Measurements from ENCODE around the gene KRT76. TPM values are rescaled to one million over a fixed set of nuclear protein-coding genes. Genes with fewer than 3 reads are reported as not detected.

KRT76 gene
- polyA plus RNA-seq, 1 of the 3 experiments (the other 2 are of a cell fraction), result not detected

DNA sequence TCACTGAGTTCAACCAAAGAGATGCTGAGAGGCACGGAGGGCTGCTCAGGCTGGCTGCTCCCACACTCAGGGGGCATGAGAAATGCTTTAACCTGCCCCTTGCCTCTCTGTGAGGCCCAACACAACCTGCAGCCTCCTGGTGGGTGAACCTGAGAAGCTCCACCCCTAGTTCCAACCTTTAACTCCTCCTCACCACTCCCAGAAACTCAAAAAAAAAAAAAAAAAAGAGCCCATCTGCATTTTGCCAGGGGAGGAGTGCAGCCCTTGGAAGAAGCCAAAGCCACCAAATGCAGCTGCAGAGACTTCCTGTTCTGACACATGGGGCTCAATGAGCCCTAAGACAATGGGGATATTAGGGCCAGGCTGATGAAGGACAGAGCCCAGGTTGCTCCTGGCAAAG is 27.9 kb upstream of the KRT76 start (continued):
- TF ChIP-seq ZBTB33 (IDR thresholded peaks at IDR 0.05; ENCODE audit: borderline replicate concordance, low read depth) (no peak), SMC3 (IDR thresholded peaks at IDR 0.05; ENCODE audit: low read depth, low read length) (no peak), RAD21 (IDR thresholded peaks at IDR 0.05; ENCODE audit: low read length) (no peak), EP300 (IDR thresholded peaks at IDR 0.05; ENCODE audit: borderline replicate concordance in 1 of 2, low read depth in 1 of 2, low read length in 1 of 2) (no peak)

- Histone ChIP-seq H2AFZ (ENCODE audit: low read depth) (no peak overlapping the region), H3K4me3 (ENCODE audit: low read depth in 2 of 2, low read length in 1 of 2) (no peak overlapping the region), H3K9me3 (no peaks in the 10 kb centered on the region), H3K9ac (no peak overlapping the region), H3K4me1 (ENCODE audit: control insufficient read depth in 1 of 2, insufficient read depth in 2 of 2, low read depth in 1 of 2, low read length in 1 of 2) (no peaks in the 10 kb centered on the region), H3K36me3 (replicated peaks in 1 of 2; ENCODE audit: control insufficient read depth in 1 of 2, insufficient read depth in 2 of 2, low read length in 1 of 2) (no peaks in the 10 kb centered on the region), H3K27ac (ENCODE audit: low read depth in 2 of 2, low read length in 1 of 2) (no peak overlapping the region), H4K20me1 (ENCODE audit: insufficient read depth) (no peaks in the 10 kb centered on the region), H3K4me2 (no peak overlapping the region), H3K79me2 (ENCODE audit: insufficient read depth) (no peaks in the 10 kb centered on the region), H3K9me2 (no peaks in the 10 kb centered on the region), H3F3A (replicated peaks; ENCODE audit: insufficient read depth) (peaks cover 3% of the 10 kb centered on the region), H3K27me3 (ENCODE audit: insufficient read depth) (peaks cover 15% of the 10 kb centered on the region; the same call in 1 of the 2 replicates)
- CTCF ChIA-PET, result no interaction called here
- POLR2A ChIA-PET, result no interaction called here
- no peak for DNase-seq
- 16% methylated on average over 6 of the region's 6 CpGs for WGBS (ENCODE audit: low lambda C conversion rate)
- TF ChIP-seq, protein P1, sequence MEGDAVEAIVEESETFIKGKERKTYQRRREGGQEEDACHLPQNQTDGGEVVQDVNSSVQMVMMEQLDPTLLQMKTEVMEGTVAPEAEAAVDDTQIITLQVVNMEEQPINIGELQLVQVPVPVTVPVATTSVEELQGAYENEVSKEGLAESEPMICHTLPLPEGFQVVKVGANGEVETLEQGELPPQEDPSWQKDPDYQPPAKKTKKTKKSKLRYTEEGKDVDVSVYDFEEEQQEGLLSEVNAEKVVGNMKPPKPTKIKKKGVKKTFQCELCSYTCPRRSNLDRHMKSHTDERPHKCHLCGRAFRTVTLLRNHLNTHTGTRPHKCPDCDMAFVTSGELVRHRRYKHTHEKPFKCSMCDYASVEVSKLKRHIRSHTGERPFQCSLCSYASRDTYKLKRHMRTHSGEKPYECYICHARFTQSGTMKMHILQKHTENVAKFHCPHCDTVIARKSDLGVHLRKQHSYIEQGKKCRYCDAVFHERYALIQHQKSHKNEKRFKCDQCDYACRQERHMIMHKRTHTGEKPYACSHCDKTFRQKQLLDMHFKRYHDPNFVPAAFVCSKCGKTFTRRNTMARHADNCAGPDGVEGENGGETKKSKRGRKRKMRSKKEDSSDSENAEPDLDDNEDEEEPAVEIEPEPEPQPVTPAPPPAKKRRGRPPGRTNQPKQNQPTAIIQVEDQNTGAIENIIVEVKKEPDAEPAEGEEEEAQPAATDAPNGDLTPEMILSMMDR (IDR thresholded peaks at IDR 0.05), result no peak
These were observed 25.3 kb upstream of the KRT76 start for GRCh38 chr12:52802442-52802841.

- ChIA-PET CTCF (interaction anchor here (0.6 kb wide), 1 partner anchor 57 kb away, joined by 3 read pairs; no protein-coding TSS in a partner anchor), POLR2A (no interaction called here)
- H3K4me3 ChIP-seq (ENCODE audit: low read depth in 2 of 2, low read length in 1 of 2), result no peak overlapping the region
- H3K9me2 ChIP-seq, result no peaks in the 10 kb centered on the region
- no peaks in the 10 kb centered on the region for H4K20me1 ChIP-seq (ENCODE audit: insufficient read depth)
- no peak for DNase-seq
- WGBS (ENCODE audit: low lambda C conversion rate), result 10% methylated on average over 3 of the region's 3 CpGs
- H3K27ac ChIP-seq (ENCODE audit: low read depth in 2 of 2, low read length in 1 of 2), result no peak overlapping the region
- H3F3A ChIP-seq (replicated peaks; ENCODE audit: insufficient read depth), result peaks cover 3% of the 10 kb centered on the region
- no peak overlapping the region for H2AFZ ChIP-seq (ENCODE audit: low read depth)
- H3K36me3 ChIP-seq (replicated peaks in 1 of 2; ENCODE audit: control insufficient read depth in 1 of 2, insufficient read depth in 2 of 2, low read length in 1 of 2), result no peaks in the 10 kb centered on the region
- H3K4me1 ChIP-seq (ENCODE audit: control insufficient read depth in 1 of 2, insufficient read depth in 2 of 2, low read depth in 1 of 2, low read length in 1 of 2), result no peaks in the 10 kb centered on the region
- H3K9ac ChIP-seq, result no peak overlapping the region
- peaks cover 8% of the 10 kb centered on the region; the same call in 1 of the 2 replicates for H3K27me3 ChIP-seq (ENCODE audit: insufficient read depth)
- no peaks in the 10 kb centered on the region for H3K9me3 ChIP-seq
- no peak overlapping the region for H3K4me2 ChIP-seq
- H3K79me2 ChIP-seq (ENCODE audit: insufficient read depth), result no peaks in the 10 kb centered on the region
- TF ChIP-seq POLR2AphosphoS5 (IDR thresholded peaks at IDR 0.05; ENCODE audit: low read depth, low read length) (no peak), YY1 (IDR thresholded peaks at IDR 0.05; ENCODE audit: low read depth) (no peak), REST (IDR thresholded peaks at IDR 0.05; ENCODE audit: low read depth, low read length) (no peak), IRF3 (IDR thresholded peaks at IDR 0.05; ENCODE audit: low read depth, low read length) (no peak), TAF1 (IDR thresholded peaks at IDR 0.05; ENCODE audit: borderline replicate concordance, low read depth, low read length) (no peak), MXI1 (IDR thresholded peaks at IDR 0.05; ENCODE audit: low read depth, low read length) (no peak), SMC3 (IDR thresholded peaks at IDR 0.05; ENCODE audit: low read depth, low read length) (no peak), FOSL2 (IDR thresholded peaks at IDR 0.05; ENCODE audit: borderline replicate concordance, low read depth) (no peak)
- TF ChIP-seq, protein P2, sequence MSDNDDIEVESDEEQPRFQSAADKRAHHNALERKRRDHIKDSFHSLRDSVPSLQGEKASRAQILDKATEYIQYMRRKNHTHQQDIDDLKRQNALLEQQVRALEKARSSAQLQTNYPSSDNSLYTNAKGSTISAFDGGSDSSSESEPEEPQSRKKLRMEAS (IDR thresholded peaks at IDR 0.05; ENCODE audit: low read depth), result no peak
- TF ChIP-seq, protein P1 (IDR thresholded peaks at IDR 0.05), result no peak
These were observed 24.6 kb upstream of the KRT76 start for GRCh38 chr12:52801773-52802172.

Measured in SK-N-SH (cell line).